GM19467 (cell line): ENCODE measurements around the gene DISC1.

Experiments
- ATAC-seq: cut with Tn5 transposase; IDR thresholded peaks from one replicate; pipeline ENCODE4 v1.9.1; 2021; ENCODE audit warnings: mild to moderate bottlenecking, moderate library complexity; ENCODE audit not compliant: unreplicated experiment

Gene DISC1

DNA sequence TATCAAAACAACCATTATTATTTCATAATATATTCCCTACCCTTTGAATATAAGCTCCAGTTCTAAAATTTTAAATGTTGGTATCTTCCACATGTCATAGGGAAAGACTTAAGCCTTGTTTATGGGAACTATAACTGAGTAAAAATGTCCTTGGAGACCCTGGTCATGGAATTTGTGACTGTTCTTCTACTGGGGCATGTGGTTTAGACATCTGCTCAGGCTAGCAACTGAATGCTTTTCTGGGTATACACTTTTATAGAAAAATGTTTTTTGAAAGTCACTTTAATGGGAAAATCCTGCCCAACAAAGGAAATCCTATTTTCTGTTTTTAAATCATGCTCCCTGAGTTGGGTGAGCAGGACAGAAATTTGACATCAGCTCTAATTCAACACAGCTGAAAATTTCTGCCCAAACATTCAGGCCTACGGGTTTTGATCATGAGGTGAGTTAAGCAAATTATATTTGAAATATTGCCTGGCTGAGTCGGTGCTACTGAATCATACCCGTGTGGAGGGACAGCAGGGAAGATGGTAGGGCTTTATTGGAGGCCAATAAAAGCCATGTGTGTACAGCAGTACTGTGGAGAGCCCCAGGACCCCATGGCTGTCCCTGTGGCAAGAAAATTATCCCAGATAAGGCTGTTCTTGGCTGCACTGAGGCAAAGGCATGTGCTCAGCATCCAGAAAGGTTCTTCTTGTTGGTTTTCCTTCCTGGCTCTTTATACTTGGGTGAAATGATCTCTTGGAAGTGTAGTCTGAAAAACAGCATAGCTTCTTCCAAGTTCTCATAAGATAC, 391.8 kb downstream of the DISC1 start:
- no peak for ATAC-seq

DNA sequence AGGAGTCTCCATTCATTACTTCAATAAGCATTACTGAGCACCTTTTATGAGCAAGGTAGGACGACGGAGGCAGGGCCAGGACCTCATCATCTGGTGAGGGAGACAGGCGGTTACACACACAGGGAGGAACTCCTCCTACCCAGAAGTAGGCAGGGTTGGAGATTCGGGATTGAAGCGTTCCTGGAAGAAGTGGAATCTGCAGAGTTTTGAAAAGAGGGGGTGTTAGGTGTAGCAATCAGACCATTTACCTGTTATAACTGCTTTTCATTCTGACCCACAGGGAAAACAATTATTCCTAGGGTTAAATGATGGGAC, 392.4 kb downstream of the DISC1 start:
- ATAC-seq: no peak

DNA sequence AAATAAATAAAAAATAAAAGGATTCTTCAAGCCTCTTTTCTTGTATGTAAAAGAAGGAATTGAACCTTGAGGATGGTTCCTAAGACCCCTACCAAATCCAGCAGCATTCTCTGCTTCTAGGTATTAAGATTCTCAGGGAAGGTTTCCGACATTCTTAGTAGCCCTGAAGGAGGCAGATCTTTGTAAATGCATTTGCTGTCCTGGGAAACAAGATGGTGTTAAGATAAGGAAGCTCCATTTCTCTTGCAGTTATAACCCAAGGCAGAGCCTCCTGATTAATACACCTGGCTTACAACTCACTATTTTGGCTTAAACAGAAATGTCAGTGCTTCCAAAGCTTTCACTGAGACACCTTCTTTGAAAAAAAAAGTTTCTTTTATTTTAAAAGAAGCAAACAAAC, 393.8 kb downstream of the DISC1 start:
- ATAC-seq: no peak

DNA sequence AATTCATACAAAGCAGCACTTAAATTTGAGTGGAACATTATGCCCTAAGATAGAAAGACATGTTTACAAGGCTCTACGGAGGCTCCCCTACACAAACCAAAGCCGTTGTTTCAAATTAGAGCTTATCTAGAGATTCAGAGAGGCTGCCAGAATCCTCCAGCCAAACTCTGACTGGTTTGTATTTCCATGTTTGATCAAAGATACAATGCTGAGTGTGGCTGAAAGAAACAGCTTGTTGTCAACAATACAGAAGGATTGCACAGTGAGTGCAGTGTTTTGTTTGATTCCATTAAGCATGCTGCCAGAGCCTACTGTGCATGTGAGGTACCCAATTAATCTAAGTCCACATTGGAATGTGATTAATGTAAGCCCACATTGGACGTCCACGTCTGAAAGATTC, 402.7 kb downstream of the DISC1 start:
- ATAC-seq: no peak

DNA sequence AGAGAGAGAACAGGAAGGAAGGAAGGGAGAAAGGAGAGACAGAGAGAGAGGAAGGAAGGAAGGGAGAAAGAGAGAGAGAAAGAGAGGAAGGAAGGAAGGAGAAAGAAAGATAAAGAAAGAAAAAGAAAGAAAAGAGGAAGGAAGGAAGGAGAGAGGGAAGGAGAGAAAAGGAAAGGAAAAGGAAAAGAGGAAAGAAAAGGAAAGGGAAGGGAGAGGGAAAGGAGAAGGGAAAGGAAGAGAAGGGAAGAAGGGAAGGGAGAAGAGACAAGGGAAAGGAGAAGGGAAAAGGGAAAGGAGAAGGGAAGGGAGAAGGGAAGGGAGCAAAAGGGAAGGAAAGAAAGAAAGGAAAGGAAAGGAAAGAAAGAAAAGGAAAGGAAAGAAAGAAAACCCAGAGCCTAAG, 404.6 kb downstream of the DISC1 start:
- ATAC-seq: no peak

DNA sequence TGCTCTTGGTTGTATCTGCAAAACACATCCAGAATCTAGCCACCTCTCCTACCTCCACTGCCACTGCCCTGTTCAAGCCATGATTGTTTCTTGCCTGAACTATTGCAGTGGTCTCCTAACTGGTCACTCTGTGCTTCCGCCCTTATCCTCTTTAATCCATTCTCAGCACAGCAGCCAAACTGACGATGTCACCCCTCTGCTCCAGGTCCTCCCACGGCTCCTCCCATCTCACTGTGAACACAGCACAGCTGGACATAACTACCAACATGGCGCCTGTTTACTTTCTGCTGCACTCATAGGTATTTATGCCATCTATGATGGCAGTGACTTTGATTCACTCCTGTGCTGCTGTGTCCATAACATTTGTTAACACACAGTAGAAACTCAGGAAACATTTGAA, 406.7 kb downstream of the DISC1 start:
- no peak for ATAC-seq

DNA sequence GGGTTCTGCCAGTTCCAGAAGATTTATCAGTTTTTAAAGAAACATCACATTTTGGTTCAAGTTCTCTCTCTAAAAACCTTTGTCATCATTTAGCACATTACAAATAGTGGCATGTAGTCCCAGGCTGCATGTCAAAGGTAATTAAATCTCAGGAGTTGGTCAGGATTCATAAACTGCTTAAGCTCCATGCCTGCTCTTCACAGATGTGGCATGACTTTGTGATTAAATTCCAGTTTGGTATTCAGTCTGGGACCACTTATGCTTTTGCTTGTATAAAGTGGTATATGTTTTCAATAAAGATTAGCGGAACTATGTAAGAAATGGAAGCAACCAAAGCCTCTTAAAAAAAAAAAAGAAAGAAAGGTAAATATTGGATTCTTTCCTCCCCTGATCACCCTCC, 408.0 kb downstream of the DISC1 start:
- no peak for ATAC-seq

DNA sequence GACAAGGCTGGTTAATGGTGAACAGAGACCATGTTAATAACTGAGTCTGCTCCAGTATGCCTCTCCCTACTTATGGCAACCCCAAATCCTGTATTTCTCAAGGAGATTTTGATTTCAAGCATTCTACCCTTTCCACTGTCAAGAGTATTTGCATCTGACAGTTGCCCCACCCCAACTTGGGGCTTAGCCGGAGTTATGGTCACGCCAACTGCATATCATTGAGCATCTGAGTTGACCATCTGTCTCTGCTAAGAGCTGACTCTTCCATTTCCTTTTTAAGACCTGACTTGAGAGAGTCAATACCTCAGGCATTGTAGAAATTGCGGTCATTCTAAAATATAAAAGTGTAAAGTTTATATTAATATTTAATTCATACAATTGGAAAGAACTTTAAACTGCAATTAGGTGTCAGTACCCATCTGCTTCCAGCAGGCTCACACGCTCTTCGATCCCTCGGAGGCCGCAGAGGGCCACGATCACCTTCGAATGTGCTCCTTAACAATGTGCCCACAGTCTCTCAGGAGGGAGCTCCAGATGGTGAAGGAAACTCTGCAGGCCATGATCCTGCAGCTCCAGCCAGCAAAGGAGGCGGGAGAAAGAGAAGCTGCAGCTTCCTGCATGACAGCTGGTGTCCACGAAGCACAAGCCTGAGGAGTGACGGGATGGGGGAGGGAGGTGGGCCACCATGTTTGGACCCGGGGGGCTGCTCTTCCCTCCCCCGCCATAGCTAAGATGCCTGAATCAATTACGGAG, 409.8 kb downstream of the DISC1 start:
- ATAC-seq: no peak

DNA sequence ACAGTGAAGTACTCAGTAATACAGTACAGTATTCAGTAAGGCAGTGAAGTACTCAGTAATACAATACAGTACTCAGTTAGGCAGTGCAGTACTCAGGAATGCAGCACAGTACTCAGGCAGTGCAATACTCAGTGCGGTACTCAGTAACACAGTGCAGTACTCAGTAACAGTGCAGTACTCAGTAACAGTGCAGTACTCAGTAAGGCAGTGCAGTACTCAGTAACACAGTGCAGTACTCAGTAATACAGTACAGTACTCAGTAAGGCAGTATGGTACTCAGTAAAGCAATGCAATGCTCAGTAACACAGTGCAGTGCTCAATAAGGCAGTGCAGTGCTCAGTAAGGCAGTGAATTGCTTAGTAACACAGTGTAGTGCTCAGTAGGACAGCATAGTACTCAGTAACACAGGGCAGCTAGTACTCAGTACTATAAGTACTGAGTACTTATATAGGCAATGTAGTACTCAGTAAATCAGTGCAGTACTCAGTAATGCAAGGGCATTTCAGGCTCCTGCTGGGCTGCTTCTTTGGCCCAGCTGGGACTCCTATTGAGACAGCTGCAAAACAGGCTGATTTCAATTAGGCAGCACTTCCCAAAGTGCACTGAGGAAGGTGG, 411.3 kb downstream of the DISC1 start:
- ATAC-seq: no peak

DNA sequence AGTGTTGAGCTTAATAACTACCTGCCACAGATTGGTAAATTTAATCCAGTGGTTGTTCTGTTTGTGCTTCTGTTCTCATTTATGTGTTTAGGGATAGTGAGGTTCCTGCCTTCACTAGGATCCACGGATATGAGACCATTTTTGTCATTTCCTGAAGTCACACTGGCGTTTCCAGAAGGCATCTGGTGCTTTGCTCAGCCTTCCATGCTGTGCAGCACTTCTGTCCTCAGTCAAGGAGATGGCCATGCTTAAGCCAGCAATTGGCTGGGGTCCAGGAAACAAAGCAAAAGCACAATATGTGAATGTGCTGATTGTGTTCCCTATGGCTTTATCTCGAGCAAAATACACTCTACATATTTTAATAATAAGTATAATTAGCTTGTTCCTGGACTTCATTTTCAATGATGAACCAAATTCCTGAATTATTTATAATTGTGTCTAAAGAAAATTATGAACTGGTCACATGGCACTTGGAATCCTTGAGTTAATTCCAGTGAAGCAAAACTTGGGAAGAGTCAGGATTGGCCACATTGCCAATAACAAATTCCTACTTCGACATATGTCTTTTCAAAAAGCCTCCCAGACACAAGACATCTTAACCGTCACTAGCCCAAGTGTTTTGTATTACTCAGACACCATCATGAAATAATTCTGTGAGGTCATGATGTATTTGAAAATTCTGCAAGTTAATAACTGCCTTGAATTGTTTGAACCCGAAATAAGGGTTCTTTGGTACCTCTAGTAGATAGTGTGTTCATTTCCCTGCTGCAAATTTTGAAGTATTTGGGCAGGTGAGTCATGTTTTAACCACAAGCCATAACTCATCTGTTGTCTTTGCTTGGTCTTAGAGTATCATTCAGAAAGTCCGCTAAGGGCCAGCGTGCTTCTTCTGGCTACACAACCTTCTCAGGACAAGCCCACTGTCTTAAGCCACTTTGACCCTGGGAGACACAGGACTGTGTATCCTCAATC, 412.4 kb downstream of the DISC1 start:
- ATAC-seq: no peak

DNA sequence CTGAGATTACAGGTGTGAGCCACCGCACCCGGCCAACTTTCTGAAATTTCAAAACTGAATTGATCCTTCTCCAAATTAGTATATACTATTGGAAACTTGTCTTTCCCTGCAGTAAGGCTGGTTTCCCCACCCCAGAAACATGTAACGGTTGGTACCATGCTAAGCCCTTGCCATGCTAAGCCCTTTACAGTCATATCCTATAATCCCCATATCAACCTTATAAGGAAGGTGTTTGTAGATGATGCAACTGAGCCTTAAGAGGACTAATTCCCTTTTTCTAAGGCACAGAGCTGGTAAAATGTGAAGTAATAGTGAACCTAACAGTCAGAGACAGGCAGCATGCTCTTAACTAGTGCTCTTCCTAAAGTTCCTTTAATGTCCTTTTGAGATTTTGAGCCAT, 413.7 kb downstream of the DISC1 start:
- ATAC-seq: no peak

DNA sequence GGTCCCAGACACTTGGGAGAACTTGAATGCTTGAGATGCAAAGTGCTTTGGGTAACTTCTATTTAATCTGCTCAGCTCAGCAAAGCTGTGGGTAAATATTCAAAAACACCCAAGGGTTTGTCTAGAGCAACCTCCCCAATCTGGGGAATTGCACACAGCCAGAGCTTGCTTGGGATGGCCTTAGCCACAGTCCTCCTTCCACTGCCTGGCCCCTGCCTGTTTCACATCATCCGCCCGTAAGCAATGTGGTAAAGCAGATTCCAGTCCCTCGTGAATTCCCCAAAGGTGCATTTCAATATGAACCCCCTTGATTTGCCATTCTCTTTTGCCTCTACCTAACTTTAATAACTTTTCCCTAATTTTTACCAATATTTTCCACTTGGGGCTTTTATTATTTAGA, 418.1 kb downstream of the DISC1 start:
- no peak for ATAC-seq

DNA sequence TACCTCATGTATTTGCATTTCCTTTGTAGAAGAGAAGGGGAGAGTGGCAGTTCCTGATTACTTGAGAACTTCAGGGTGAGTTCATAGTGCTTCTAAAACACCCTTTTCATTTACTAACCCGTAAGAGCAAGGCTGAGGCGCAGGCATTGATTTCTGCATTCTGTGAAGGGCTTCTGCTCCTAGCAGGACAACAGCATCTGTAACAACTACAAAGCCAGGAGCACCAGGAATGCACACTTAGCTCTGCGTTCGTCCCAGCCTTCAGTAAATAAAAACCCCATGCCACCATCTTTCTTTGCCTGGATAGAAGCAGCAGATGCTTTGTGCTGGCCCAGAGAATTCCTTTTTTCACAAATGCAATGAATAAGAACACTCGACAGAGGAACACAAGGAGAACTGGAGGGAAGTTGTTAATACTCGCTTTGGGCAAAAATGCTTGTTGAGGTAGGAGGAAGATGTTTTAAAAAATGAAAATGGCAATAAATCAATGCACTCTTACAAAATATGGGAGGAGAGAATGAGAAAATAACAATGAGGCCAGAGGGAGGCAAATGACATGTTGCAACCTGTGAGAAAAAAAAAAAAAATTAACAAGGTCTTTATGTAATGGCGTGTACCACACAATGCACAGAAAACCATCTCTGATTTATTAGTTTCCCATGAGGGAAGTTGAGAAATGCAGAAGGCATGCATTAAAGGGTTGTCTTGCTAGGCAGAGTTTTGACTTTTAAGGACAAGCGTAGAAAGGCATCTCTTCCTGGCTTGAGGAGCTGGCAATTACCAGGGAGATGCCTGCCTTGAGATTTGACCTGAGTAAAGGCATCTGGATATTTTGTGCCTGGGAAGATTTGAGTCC, 418.8 kb downstream of the DISC1 start:
- ATAC-seq: no peak

DNA sequence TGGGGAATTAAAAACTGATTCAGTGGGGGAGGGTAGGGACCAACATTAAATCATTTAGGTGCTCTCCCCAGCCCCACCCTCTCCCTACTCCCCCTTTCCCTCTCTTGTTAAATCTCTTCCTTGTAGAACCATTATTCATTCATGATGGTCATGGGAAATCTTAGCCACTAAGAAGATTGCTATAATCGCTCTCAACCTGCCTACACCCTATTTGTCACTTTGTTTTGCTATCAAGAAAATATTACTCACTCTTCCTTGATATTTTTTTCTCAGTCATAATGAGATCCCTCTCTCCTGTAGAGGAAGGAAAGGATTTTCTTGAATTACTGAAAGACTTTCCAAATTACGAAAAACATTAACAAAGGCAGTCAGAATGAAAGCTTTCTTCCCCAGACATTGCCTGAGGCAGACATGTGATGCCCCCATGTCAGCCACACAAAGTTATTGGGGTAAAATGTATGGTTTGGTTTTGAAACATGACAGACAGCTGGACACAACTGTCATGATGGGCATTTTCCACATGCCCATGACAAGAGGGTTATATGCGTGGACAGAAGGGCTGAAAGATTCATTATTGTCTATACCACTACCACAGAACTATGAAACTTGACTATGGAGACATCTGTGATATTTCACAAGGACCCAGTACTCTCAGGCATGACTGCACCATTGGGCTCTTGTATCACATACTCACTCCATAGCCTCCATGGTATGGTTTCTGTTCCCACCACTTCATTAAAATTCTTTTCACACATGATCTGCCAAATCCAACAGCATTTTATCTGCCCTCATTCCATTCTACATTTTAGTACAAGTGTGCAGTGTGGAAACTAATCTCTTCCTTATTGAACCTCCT, 420.1 kb downstream of the DISC1 start:
- no peak for ATAC-seq

DNA sequence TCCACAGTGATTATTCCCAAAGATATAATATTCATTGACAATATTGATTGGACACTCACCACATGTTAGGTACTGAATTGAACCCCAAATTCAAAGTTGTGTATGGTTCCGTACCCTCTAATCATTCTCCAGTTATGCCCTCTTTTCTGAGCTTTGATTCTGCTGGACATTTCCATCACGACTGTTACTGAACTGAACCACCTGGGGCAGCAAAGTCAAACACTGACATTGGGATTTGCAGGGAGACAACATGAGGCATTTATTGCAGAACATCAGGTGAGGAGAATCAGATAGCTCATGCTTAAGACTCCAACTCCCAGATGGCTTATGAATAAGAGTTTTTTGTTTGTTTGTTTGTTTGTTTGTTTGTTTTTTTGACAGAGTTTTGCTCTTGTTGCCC, 420.9 kb downstream of the DISC1 start:
- no peak for ATAC-seq

DNA sequence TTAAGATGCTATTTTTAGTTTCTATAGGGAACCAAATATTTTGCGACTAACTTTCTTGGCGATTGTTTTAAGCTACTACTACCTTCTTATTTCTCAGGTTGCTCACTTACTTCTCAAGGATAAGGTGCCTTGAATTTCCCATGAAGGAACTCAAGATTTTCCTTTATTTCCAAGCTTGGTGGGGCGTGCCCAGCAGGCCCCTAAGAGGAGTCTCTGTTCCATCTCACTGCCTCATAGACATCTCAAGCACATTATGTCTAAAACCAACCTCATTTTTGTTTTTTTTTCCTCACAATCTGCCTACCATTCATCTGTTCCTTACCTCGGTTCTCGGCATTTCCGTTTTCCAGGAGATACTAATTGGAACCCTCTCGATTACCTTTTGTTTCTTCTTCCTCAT, 421.9 kb downstream of the DISC1 start:
- no peak for ATAC-seq

DNA sequence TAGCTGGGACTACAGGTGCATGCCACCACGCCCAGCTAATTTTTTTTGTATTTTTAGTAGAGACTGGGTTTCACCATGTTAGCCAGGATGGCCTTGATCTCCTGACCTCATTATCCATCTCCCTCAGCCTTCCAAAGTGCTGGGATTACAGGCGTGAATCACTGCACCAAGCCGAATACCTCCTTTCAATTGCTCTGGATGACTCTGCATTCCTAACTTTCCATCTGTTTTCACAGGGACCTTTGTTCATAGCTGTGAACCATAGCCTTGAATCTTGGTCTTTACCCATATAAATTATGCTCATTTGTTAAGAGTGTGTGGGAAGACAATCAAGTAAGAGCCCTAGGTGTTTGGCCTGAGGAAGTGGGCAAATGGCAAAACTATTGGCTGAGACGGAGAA, 422.7 kb downstream of the DISC1 start:
- no peak for ATAC-seq

DNA sequence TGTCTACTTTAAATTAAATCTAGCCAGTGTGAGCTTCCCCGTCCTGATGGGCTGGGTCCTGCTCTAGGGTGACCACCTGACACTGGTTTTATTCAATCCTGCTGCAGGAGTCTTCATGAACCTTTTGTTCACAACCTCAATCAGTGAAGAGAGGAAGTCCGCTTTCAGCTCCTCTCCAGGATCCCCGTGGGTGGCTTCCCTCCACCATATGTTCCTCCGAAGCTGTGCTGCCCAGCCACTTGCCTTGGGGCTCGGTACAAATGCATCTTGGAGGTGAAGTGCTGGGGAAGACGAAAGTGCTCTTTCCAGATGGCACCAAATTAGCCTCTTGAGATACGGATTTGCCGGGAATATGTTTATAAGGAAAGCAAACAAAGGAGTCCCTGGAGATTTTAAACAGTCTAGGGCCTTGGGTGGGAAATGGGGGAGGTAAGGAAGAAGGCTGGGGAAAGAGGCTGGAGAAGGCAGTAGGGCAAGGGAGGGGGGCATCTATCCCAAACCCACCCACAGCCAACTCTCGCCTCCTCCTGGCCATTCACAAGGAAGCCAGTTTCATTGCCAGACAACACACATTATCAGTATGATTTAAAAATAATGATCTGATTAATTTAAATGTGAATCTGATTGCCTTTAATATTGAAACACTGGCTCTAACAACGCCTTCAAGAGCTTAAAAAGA, 430.8 kb downstream of the DISC1 start:
- no peak for ATAC-seq

DNA sequence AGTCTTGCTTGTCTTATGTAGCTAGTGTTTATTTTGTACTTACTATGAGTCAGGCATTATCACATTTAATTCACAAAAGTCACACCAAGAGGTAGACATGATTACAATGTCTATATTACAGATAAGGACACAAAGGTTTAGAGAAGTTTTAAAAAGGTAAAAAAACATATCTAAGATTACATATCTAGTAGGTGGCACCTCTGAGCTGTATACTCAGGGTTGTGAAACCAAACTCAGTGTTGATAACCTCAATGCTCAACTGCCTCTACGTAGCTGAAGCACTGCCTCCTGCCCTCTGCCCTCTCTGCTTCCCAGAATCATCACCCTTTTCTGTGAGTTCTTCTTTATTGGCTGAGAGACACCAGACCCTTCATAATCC, 431.3 kb downstream of the DISC1 start:
- no peak for ATAC-seq
